HEK293 (cell line): ENCODE results near the gene TCHP.
A peak's percentile ranks its signal among the peaks of the same experiment; 100 is the strongest.

Source experiments
- ATF2 ChIP-seq: fragments of 450-650 bp; formaldehyde crosslinking; IDR thresholded peaks from 2 replicates; pipeline ENCODE4 v1.5.1; 2016; ENCODE audit warnings: missing biosample characterization, missing genetic modification characterization, low read depth
- FEZF1 ChIP-seq: fragments of 450-650 bp; formaldehyde crosslinking; IDR thresholded peaks from 2 replicates; pipeline ENCODE4 v1.5.1; 2016; ENCODE audit warnings: missing biosample characterization, missing genetic modification characterization
- GLI2 ChIP-seq: fragments of 450-650 bp; formaldehyde crosslinking; IDR thresholded peaks from 2 replicates; pipeline ENCODE4; 2017; ENCODE audit warnings: missing biosample characterization, missing genetic modification characterization, low read depth, borderline replicate concordance
- GLI4 ChIP-seq: fragments of 450-650 bp; formaldehyde crosslinking; IDR thresholded peaks from 2 replicates; pipeline ENCODE4 v1.5.1; 2016; ENCODE audit warnings: missing biosample characterization, missing genetic modification characterization
- GLIS1 ChIP-seq: fragments of 450-650 bp; formaldehyde crosslinking; IDR thresholded peaks from 2 replicates; pipeline ENCODE4 v1.5.1; 2016; ENCODE audit warnings: missing biosample characterization, missing genetic modification characterization
- OSR2 ChIP-seq: fragments of 450-650 bp; formaldehyde crosslinking; IDR thresholded peaks from 2 replicates; pipeline ENCODE4 v1.5.1; 2016; ENCODE audit warnings: missing biosample characterization, missing genetic modification characterization
- PBX3 ChIP-seq: sonication (generic); formaldehyde crosslinking; IDR thresholded peaks from 2 replicates; pipeline ENCODE4 v1.8.1; 2022; ENCODE audit warnings: mild to moderate bottlenecking, moderate library complexity, missing genetic modification reagents
- SP2 ChIP-seq: fragments of 450-650 bp; formaldehyde crosslinking; IDR thresholded peaks from 2 replicates; pipeline ENCODE4 v1.5.1; 2016; ENCODE audit warnings: missing biosample characterization, missing genetic modification characterization
- ZBTB10 ChIP-seq: fragments of 450-650 bp; formaldehyde crosslinking; IDR thresholded peaks from 2 replicates; pipeline ENCODE4 v1.5.1; 2016; ENCODE audit warnings: missing biosample characterization, missing genetic modification characterization
- ZBTB26 ChIP-seq: fragments of 450-650 bp; formaldehyde crosslinking; optimal IDR thresholded peaks from 2 replicates; pipeline ENCODE3; 2016; ENCODE audit warnings: missing biosample characterization, mild to moderate bottlenecking, missing genetic modification characterization
- ZFHX2 ChIP-seq: fragments of 450-650 bp; formaldehyde crosslinking; conservative IDR thresholded peaks from 2 replicates; pipeline ENCODE4 v1.5.1; 2016; ENCODE audit warnings: missing biosample characterization, missing genetic modification characterization
- ZFP69B ChIP-seq: fragments of 450-650 bp; formaldehyde crosslinking; IDR thresholded peaks from 2 replicates; pipeline ENCODE4 v1.5.1; 2016; ENCODE audit warnings: missing biosample characterization, missing genetic modification characterization
- ZIC2 ChIP-seq: fragments of 450-650 bp; formaldehyde crosslinking; IDR thresholded peaks from 2 replicates; pipeline ENCODE4 v1.5.1; 2016; ENCODE audit warnings: missing biosample characterization, missing genetic modification characterization
- ZNF132 ChIP-seq: fragments of 450-650 bp; formaldehyde crosslinking; IDR thresholded peaks from 2 replicates; pipeline ENCODE4 v1.5.1; 2017; ENCODE audit warnings: missing biosample characterization, missing genetic modification characterization, borderline replicate concordance
- ZNF174 ChIP-seq: fragments of 450-650 bp; formaldehyde crosslinking; IDR thresholded peaks from 2 replicates; pipeline ENCODE4 v1.5.0; 2017; ENCODE audit warnings: missing biosample characterization, mild to moderate bottlenecking, missing genetic modification characterization
- ZNF239 ChIP-seq: fragments of 450-650 bp; formaldehyde crosslinking; IDR thresholded peaks from 2 replicates; pipeline ENCODE4 v1.5.1; 2016; ENCODE audit warnings: missing biosample characterization, missing genetic modification characterization
- ZNF24 ChIP-seq: fragments of 450-650 bp; formaldehyde crosslinking; IDR thresholded peaks from 2 replicates; pipeline ENCODE4 v1.5.1; 2016; ENCODE audit warnings: missing biosample characterization, missing genetic modification characterization
- ZNF311 ChIP-seq: fragments of 450-650 bp; formaldehyde crosslinking; IDR thresholded peaks from 2 replicates; pipeline ENCODE4 v1.5.1; 2017; ENCODE audit warnings: missing biosample characterization, missing genetic modification characterization, borderline replicate concordance
- ZNF335 ChIP-seq: fragments of 450-650 bp; formaldehyde crosslinking; conservative IDR thresholded peaks from 2 replicates; pipeline ENCODE4 v1.5.1; 2016; ENCODE audit warnings: missing biosample characterization, missing genetic modification characterization
- ZNF354C ChIP-seq: fragments of 450-650 bp; formaldehyde crosslinking; IDR thresholded peaks from 2 replicates; pipeline ENCODE4 v1.5.1; 2016; ENCODE audit warnings: missing biosample characterization, missing genetic modification characterization, low read depth, borderline replicate concordance
- ZNF398 ChIP-seq: fragments of 450-650 bp; formaldehyde crosslinking; IDR thresholded peaks from 2 replicates; pipeline ENCODE4 v1.5.1; 2017; ENCODE audit warnings: missing biosample characterization, missing genetic modification characterization
- ZNF514 ChIP-seq: fragments of 450-650 bp; formaldehyde crosslinking; IDR thresholded peaks from 2 replicates; pipeline ENCODE4 v1.5.1; 2016; ENCODE audit warnings: missing biosample characterization, missing genetic modification characterization
- ZNF555 ChIP-seq: fragments of 450-650 bp; formaldehyde crosslinking; conservative IDR thresholded peaks from 2 replicates; pipeline ENCODE4 v1.5.1; 2017; ENCODE audit warnings: missing biosample characterization, mild to moderate bottlenecking, missing genetic modification characterization, inconsistent platforms
- ZNF610 ChIP-seq: fragments of 450-650 bp; formaldehyde crosslinking; IDR thresholded peaks from 2 replicates; pipeline ENCODE4 v1.5.1; 2016; ENCODE audit warnings: missing biosample characterization, missing genetic modification characterization, borderline replicate concordance
- ZNF658 ChIP-seq: fragments of 450-650 bp; formaldehyde crosslinking; IDR thresholded peaks from 2 replicates; pipeline ENCODE4; 2016; ENCODE audit warnings: missing biosample characterization, missing genetic modification characterization
- ZNF843 ChIP-seq: fragments of 450-650 bp; formaldehyde crosslinking; IDR thresholded peaks from 2 replicates; pipeline ENCODE4 v1.5.1; 2016; ENCODE audit warnings: missing biosample characterization, missing genetic modification characterization
- TF ChIP-seq, protein P1 (sequence below): fragments of 450-650 bp; formaldehyde crosslinking; IDR thresholded peaks from 2 replicates; pipeline ENCODE4 v1.5.1; 2017; ENCODE audit warnings: missing biosample characterization, missing genetic modification characterization
- TF ChIP-seq, protein P2 (sequence below): IDR thresholded peaks from 2 replicates; pipeline ENCODE4 v1.6.1; 2011; ENCODE audit warnings: mild to moderate bottlenecking, low read depth, low read length, borderline replicate concordance

Gene TCHP

GRCh38 chr12:109861689-109862314 is 38.3 kb upstream of the TCHP start (continued):
- TF ChIP-seq PBX3 (CRISPR knock-in tag) (no peak), ZNF132 (tag by site-specific recombination) (no peak), OSR2 (tag by site-specific recombination) (peak; percentile 69; the same call in 1 of the 2 replicates), ZFP69B (tag by site-specific recombination) (peak; percentile 78), ZNF514 (tag by site-specific recombination) (no peak), ZNF658 (tag by site-specific recombination) (no peak), ATF2 (tag by site-specific recombination) (peak; percentile 98), ZNF24 (tag by site-specific recombination) (peak; percentile 90), GLIS1 (peak; percentile 69), ZBTB26 (peak; percentile 14), GLI2 (tag by site-specific recombination) (no peak), ZNF354C (tag by site-specific recombination) (no peak), ZBTB10 (tag by site-specific recombination) (no peak), ZNF843 (peak; percentile 59), GLI4 (no peak), ZNF174 (tag by site-specific recombination) (no peak), SP2 (tag by site-specific recombination) (no peak), ZNF239 (tag by site-specific recombination) (no peak), ZNF610 (tag by site-specific recombination) (no peak), ZNF311 (no peak), ZFHX2 (tag by site-specific recombination) (no peak), ZIC2 (tag by site-specific recombination) (peak; percentile 100), FEZF1 (tag by site-specific recombination) (0 out of 2 replicates have a peak, but pooled peaks have one; percentile 22), ZNF398 (tag by site-specific recombination) (0 out of 2 replicates have a peak, but pooled peaks have one; percentile 30), ZNF335 (tag by site-specific recombination) (no peak), ZNF555 (tag by site-specific recombination) (no peak)
- TF ChIP-seq, protein P1, sequence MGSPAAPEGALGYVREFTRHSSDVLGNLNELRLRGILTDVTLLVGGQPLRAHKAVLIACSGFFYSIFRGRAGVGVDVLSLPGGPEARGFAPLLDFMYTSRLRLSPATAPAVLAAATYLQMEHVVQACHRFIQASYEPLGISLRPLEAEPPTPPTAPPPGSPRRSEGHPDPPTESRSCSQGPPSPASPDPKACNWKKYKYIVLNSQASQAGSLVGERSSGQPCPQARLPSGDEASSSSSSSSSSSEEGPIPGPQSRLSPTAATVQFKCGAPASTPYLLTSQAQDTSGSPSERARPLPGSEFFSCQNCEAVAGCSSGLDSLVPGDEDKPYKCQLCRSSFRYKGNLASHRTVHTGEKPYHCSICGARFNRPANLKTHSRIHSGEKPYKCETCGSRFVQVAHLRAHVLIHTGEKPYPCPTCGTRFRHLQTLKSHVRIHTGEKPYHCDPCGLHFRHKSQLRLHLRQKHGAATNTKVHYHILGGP (tag by site-specific recombination), result no peak
- TF ChIP-seq, protein P2, sequence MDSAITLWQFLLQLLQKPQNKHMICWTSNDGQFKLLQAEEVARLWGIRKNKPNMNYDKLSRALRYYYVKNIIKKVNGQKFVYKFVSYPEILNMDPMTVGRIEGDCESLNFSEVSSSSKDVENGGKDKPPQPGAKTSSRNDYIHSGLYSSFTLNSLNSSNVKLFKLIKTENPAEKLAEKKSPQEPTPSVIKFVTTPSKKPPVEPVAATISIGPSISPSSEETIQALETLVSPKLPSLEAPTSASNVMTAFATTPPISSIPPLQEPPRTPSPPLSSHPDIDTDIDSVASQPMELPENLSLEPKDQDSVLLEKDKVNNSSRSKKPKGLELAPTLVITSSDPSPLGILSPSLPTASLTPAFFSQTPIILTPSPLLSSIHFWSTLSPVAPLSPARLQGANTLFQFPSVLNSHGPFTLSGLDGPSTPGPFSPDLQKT, result no peak
